Rectal smooth muscle tissue (tissue), 1 donor: Measurements from ENCODE around the gene FSIP1.

Source experiments
- H3K27ac ChIP-seq: one replicate; pipeline ENCODE4 v1.7.0; 2013; ENCODE audit warnings: low read depth, low read length, inconsistent platforms
- H3K27me3 ChIP-seq: one replicate; pipeline ENCODE4 v1.7.0; 2013; ENCODE audit warnings: low read length; ENCODE audit not compliant: control insufficient read depth, insufficient read depth
- H3K36me3 ChIP-seq: one replicate; pipeline ENCODE4 v1.7.0; 2013; ENCODE audit warnings: low read length; ENCODE audit not compliant: control insufficient read depth, insufficient read depth
- H3K4me1 ChIP-seq: one replicate; pipeline ENCODE4 v1.7.0; 2013; ENCODE audit warnings: low read length; ENCODE audit not compliant: control insufficient read depth, insufficient read depth
- H3K4me3 ChIP-seq: one replicate; pipeline ENCODE4 v1.7.0; 2013; ENCODE audit warnings: low read length
- H3K9ac ChIP-seq: one replicate; pipeline ENCODE4 v1.7.0; 2013; ENCODE audit warnings: low read length

The FSIP1 gene

DNA sequence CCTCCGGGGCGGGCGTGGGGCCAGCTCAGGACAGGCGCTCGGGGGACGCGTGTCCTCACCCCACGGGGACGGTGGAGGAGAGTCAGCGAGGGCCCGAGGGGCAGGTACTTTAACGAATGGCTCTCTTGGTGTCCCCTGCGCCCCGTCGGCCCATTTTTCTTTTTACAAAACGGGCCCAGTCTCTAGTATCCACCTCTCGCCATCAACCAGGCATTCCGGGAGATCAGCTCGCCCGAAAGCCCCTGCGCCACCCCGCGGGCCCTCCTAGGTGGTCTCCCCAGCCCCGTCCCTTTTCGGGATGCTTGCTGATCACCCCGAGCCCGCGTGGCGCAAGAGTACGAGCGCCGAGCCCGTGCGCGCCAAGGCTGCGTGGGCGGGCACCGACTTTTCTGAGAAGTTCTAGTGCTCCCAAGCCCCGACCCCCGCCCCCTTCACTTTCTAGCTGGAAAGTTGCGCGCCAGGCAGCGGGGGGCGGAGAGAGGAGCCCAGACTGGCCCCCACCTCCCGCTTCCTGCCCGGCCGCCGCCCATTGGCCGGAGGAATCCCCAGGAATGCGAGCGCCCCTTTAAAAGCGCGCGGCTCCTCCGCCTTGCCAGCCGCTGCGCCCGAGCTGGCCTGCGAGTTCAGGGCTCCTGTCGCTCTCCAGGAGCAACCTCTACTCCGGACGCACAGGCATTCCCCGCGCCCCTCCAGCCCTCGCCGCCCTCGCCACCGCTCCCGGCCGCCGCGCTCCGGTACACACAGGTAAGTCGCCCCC, 202.0 kb downstream of the FSIP1 start, which contains the start of gene THBS1:
Gene THBS1 (plus strand): TSS at position 595 of the 757 bp plus-strand sequence. CDS start 779 bp downstream, outside the sequence.
- Histone ChIP-seq H3K36me3 (peaks cover 30% of the 10 kb centered on the region), H3K4me3 (peak within 1 kb of the TSS; percentile 76), H3K27me3 (no peaks in the 10 kb centered on the region), H3K4me1 (peaks cover 36% of the 10 kb centered on the region), H3K27ac (peak within 1 kb of the TSS; percentile 96), H3K9ac (peak within 1 kb of the TSS; percentile 92)

DNA sequence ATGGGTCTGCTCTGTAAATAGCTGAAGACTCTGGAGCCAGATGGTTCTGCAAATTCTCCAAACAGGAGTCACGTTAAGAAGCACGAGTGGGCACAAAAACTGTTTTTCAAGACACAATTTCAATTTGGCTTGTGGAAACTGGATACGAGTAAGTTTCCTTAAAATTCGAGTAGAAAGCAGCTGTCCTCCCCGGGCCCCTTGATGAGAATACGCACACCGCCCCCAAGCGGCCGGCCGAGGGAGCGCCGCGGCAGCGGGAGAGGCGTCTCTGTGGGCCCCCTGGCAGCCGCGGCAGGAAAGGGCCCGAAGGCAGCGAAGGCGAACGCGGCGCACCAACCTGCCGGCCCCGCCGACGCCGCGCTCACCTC, 202.5 kb downstream of the FSIP1 start:
- Histone ChIP-seq H3K4me3 (peak overlapping the region; percentile 76), H3K36me3 (peaks cover 24% of the 10 kb centered on the region), H3K9ac (peak overlapping the region; percentile 40), H3K27ac (peak overlapping the region; percentile 96), H3K4me1 (peaks cover 30% of the 10 kb centered on the region), H3K27me3 (no peaks in the 10 kb centered on the region)

DNA sequence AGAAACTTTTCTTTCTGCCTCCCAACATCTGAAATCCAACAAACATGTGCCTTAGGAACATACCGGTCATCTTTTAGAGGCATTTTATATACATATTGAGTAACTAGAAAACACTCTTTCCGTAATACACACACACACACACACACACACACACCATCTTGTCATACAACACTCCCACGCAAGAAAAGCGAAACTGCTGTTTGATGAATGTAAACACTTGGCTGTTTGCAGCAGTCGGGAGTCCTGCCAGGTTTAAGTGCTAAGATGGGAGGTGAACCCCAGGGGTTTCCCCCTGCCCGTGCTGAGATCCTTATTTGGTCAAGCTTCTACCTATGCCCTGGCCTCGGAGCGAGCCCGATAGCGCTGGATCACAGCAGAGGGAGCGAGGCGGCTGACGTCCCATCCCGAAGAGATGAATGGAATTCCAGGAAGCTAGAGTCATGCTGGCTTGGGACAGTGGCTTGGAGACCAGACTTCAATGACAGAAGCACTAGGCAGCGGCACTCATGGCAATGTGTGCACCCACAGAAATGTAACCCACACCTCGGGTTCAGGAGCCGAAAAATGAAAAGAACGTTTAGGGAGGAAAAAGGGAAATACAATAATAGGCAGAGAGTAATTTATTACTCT, 203.0 kb downstream of the FSIP1 start:
- peaks cover 26% of the 10 kb centered on the region for H3K4me1 ChIP-seq
- peak overlapping the region; percentile 56 for H3K4me3 ChIP-seq
- H3K36me3 ChIP-seq: peaks cover 20% of the 10 kb centered on the region
- H3K27ac ChIP-seq: peak overlapping the region; percentile 96
- no peak overlapping the region for H3K9ac ChIP-seq
- no peaks in the 10 kb centered on the region for H3K27me3 ChIP-seq

DNA sequence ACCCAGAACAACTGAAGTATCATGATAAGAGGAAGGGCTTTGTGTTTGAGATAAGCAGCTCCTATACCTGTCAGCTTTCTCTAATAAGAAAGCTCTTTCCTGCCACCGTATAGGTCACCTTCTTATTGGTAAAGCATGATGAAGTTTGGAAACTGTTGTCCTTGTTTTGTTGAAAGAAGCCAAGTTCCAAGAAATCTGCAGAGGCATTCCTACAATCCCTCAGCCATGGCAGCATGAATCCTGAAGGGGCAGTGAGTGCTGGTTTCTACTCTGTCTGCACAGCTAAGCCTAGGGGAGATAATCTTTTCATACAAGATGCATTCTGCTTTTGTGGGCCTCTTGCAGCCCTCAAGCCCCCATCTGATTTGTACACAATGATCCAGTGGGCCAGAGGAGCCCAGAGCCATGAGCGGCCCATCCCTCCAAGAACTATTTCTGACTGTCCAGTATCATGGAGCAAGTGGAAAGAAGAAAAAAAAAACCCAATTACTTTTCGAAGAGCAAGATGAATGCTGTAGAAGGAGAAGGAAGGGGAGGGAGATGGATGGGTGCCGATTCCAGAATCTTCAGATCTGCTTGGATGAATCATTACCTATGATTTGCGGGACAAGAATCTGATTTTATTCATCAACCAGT, 203.7 kb downstream of the FSIP1 start:
- H3K4me3 ChIP-seq: no peak overlapping the region
- H3K36me3 ChIP-seq: peaks cover 16% of the 10 kb centered on the region
- H3K27ac ChIP-seq: peak overlapping the region; percentile 96
- H3K4me1 ChIP-seq: peaks cover 27% of the 10 kb centered on the region
- no peak overlapping the region for H3K9ac ChIP-seq
- H3K27me3 ChIP-seq: no peaks in the 10 kb centered on the region

DNA sequence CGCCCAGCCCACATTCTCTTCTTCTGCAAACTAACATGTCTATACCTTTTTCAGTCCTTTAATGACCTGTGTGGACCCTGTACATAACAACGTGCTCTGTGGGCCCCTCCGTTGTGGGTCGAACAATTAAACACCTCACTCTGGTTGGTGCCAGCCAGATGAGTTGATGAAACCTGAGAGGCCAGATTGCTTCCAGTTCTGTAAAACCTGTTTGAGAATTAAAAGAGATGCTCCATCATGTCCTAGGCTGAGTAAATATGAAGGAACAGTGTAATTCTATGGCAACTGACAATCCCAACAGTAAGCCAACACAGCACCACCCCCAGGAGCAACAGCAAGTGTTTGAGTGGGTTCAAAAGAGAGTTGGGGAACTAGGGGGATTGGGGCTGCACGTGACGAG, 207.5 kb downstream of the FSIP1 start:
- Histone ChIP-seq H3K27ac (no peak overlapping the region), H3K9ac (no peak overlapping the region), H3K27me3 (no peaks in the 10 kb centered on the region), H3K36me3 (no peaks in the 10 kb centered on the region), H3K4me1 (peaks cover 22% of the 10 kb centered on the region), H3K4me3 (no peak overlapping the region)

DNA sequence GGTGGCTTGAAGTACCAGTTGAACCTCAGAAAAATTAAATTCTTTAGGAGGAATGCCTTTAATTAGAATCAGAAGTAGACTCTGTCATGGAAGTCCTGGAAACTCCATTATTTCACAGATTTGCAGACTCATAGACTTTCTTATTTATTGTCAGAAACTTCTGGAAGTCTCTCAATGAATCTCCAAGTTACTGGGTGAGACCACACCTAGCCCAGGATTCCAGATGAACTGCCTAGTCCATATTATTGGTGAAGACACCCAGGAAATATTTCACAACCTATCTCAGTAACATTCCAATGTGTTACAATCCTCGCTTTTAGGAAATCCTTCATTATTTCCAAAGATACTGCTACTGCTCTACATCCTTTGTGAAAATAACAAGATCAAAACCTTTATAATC, 208.2 kb downstream of the FSIP1 start:
- Histone ChIP-seq H3K27me3 (no peaks in the 10 kb centered on the region), H3K9ac (no peak overlapping the region), H3K36me3 (no peaks in the 10 kb centered on the region), H3K4me3 (no peak overlapping the region), H3K4me1 (peaks cover 22% of the 10 kb centered on the region), H3K27ac (no peak overlapping the region)

DNA sequence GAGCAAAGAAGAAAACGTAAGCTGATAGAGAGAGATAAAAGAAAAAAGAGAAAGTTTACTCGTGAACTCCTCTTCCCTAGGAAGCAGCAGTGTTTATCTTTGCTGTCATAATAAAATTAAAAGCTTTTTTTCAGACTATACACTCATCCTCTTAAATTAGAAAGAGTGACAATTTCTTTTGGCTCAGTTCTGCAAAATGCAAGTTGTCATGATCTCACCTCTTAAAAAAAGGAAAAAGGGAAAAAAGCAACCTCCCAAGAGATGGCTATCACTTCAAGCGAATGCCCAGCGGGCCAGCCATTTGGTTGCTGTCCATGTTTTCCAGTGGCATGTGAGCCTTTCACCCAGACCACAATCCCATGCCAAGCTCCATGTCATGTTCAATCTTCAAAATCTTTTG, 208.8 kb downstream of the FSIP1 start:
- Histone ChIP-seq H3K27ac (peak overlapping the region; percentile 35), H3K9ac (no peak overlapping the region), H3K4me3 (no peak overlapping the region), H3K36me3 (no peaks in the 10 kb centered on the region), H3K27me3 (no peaks in the 10 kb centered on the region), H3K4me1 (peaks cover 16% of the 10 kb centered on the region)

DNA sequence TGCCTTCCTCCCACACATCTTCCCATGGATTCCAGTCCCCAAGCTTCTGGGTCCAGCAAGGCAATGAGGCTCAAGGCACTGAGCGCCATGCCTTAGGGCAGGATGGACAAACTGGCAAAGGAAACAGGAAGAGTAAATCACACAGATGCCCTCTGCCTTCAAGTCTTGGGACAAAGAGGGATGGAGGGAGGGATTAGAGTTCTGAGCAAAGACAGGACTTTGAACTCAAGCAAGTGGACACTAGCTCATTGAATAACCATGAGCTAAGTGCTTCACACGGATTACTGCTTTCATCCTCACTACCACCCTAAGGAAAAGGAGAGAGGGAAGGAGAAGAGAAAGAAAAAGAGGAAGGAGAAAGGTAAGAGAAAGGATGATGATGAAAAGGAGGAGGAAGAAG, 209.4 kb downstream of the FSIP1 start:
- Histone ChIP-seq H3K4me3 (no peak overlapping the region), H3K9ac (no peak overlapping the region), H3K27me3 (no peaks in the 10 kb centered on the region), H3K36me3 (no peaks in the 10 kb centered on the region), H3K4me1 (peaks cover 14% of the 10 kb centered on the region), H3K27ac (peak overlapping the region; percentile 35)

DNA sequence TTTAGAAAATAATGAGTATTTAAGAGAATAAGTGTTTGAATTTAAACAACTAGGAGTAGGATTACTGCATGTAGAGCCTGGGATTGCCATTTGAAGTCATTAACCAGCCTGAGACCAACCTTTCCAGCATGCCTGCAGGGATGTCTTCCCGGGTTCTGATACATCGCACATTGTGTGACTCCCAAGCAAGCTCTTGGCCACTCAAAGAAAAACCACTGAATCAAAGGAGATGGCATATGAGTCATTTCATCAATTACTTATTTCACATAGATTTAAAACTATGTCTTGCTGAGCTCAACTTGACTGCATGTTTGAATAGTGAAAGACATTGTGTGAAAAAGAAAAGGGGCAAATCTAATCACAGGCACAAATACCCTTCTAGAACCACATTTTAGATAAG, 216.8 kb downstream of the FSIP1 start:
- no peak overlapping the region for H3K4me3 ChIP-seq
- no peak overlapping the region for H3K9ac ChIP-seq
- no peaks in the 10 kb centered on the region for H3K4me1 ChIP-seq
- no peaks in the 10 kb centered on the region for H3K27me3 ChIP-seq
- H3K36me3 ChIP-seq: no peaks in the 10 kb centered on the region
- H3K27ac ChIP-seq: no peak overlapping the region

DNA sequence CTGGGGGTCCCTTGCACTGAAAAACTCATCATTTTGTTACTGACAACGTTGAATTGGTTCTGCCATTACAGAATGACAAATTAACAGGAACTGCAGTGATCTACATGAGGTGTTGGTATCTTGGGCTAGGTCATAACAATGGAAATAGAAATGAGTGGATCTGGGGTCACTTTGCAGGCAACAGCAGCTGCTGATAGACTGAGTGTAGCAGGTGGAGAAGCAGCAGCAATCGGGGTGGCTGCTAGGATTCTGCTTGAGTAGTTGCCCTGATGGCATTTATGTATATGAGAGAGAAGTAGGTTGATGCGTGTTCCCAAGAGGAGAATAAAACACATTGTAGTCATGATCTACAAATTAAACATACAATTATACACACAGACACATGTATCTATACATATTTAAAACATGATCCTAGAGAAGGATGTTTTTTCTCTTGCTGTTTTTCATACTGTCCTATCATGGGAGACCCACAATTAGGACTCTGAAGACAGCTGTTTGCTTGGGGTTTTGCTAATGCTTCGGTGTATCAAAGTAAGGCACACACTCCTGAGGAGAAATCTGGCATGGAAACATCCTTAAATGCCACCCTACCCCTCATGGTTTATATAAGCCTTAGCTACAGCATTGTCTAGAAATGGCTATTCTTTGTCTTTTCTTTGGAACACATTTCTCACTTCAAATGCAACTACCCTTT, 217.5 kb downstream of the FSIP1 start:
- no peaks in the 10 kb centered on the region for H3K36me3 ChIP-seq
- H3K27ac ChIP-seq: no peak overlapping the region
- H3K4me1 ChIP-seq: no peaks in the 10 kb centered on the region
- H3K27me3 ChIP-seq: no peaks in the 10 kb centered on the region
- H3K9ac ChIP-seq: no peak overlapping the region
- H3K4me3 ChIP-seq: no peak overlapping the region

DNA sequence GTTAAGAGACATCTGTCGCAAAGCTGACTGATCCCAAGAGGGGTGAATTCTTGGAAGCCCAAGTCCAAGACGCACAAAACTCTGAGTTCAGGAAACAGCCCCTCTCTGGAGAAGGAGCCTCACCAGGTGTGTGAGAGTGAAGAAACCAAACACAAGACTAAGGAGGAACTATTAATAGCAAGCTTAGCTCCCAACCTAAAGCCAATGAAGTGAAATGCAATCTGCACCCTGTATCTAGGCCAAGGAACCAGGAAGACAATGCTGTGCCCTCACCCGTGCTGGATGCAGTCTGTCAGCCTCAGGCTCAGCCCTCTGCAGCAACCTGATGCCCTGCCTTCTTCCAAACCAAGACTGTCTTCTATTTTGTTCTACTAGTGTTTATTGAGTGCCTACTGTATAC, 224.2 kb downstream of the FSIP1 start:
- Histone ChIP-seq H3K27me3 (no peaks in the 10 kb centered on the region), H3K27ac (no peak overlapping the region), H3K4me1 (peaks cover 16% of the 10 kb centered on the region), H3K9ac (no peak overlapping the region), H3K36me3 (no peaks in the 10 kb centered on the region), H3K4me3 (no peak overlapping the region)

DNA sequence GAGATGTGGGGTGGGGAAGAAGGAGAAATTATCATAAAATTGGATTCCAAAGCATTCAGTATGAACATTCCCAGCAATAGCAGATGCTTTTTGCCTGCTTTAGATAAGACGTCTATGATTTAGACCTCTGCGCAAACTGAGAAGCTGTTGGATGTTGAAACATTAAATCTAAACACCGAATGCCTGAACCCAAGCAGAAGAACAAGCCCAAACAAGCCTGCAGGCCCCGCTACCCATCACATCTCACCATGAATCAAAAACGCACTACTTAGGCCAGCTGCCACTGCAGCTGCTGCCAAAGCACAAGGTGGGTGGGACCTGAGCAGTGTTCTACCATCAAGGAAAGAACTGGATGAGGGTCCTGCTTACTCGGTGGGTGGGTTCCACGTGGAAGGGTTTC, 226.2 kb downstream of the FSIP1 start:
- Histone ChIP-seq H3K4me3 (no peak overlapping the region), H3K36me3 (no peaks in the 10 kb centered on the region), H3K4me1 (peaks cover 18% of the 10 kb centered on the region), H3K27me3 (no peaks in the 10 kb centered on the region), H3K9ac (no peak overlapping the region), H3K27ac (no peak overlapping the region)
